ENCODE data around the gene SLC9C2.
"Not testable (repeated sequence)": the region's sequence is repeated elsewhere in the genome, so short reads cannot be mapped to it uniquely, and the experiment has no call there.

DNA sequence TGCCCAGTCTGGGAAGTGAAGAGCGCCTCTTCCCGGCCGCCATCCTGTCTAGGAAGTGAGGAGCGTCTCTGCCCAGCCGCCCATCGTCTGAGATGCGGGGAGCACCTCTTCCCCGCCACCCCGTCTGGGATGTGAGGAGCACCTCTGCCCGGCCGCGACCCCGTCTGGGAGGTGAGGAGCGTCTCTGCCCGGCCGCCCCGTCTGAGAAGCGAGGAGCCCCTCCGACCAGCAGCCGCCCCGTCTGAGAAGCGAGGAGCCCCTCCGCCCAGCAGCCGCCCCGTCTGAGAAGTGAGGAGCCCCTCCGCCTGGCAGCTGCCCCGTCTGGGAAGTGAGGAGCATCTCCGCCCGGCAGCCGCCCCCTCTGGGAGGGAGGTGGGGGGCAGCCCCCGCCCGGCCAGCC is 10.2 kb upstream of the SLC9C2 start:
- TF ChIP-seq, protein P1, sequence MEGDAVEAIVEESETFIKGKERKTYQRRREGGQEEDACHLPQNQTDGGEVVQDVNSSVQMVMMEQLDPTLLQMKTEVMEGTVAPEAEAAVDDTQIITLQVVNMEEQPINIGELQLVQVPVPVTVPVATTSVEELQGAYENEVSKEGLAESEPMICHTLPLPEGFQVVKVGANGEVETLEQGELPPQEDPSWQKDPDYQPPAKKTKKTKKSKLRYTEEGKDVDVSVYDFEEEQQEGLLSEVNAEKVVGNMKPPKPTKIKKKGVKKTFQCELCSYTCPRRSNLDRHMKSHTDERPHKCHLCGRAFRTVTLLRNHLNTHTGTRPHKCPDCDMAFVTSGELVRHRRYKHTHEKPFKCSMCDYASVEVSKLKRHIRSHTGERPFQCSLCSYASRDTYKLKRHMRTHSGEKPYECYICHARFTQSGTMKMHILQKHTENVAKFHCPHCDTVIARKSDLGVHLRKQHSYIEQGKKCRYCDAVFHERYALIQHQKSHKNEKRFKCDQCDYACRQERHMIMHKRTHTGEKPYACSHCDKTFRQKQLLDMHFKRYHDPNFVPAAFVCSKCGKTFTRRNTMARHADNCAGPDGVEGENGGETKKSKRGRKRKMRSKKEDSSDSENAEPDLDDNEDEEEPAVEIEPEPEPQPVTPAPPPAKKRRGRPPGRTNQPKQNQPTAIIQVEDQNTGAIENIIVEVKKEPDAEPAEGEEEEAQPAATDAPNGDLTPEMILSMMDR (IDR thresholded peaks at IDR 0.05; ENCODE audit: insufficient read depth, low read length, poor library complexity, severe bottlenecking): not testable (repeated sequence)
- not testable (repeated sequence) for TF ChIP-seq EZH2phosphoT487 (conservative IDR thresholded peaks at IDR 0.05; ENCODE audit: low read length)
